Caco-2 (cell line): ENCODE data around the gene ZFHX3. TPM values are rescaled to one million over a fixed set of nuclear protein-coding genes. Genes with fewer than 3 reads are reported as not detected.

Source experiments
- BruUV-seq: library from RNA; stranded (reverse); fragments of 400-500 nt; replicated peaks from 2 replicates; lab custom pipeline; 2021; lab: Mats Ljungman, UMichigan
- CTCF ChIA-PET: fragments of 300-600 bp; sonication (Branson Sonifier 250); formaldehyde crosslinking; loops from one replicate; lab custom pipeline; 2022; ENCODE audit warnings: antibody characterized with exemption; lab: Charles Lee
- POLR2A ChIA-PET: fragments of 300-600 bp; sonication (Branson Sonifier 250); formaldehyde crosslinking; loops from one replicate; lab custom pipeline; 2022; ENCODE audit warnings: antibody characterized with exemption; lab: Charles Lee
- DNase-seq, 2 experiments: peaks; one replicate each; pipeline versions ENCODE4 v3.0.0 to v3.0.0-alpha.2; 2020 to 2022
- H3K27me3 ChIP-seq: replicated peaks from 2 replicates; pipeline ENCODE4 v1.6.0; 2011; ENCODE audit warnings: low read length; ENCODE audit not compliant: control insufficient read depth, insufficient read depth
- H3K36me3 ChIP-seq: 2 replicates; pipeline ENCODE4 v1.5.1; 2011; ENCODE audit warnings: low read length; ENCODE audit not compliant: control insufficient read depth, insufficient read depth
- H3K4me1 ChIP-seq: fragments of 250-450 bp; sonication (Bioruptor Pico); 2 replicates; pipeline ENCODE4 v1.5.1; 2020; ENCODE audit warnings: mild to moderate bottlenecking
- H3K4me3 ChIP-seq: 2 replicates; pipeline ENCODE4 v1.5.1; 2011; ENCODE audit warnings: low read depth, mild to moderate bottlenecking, control low read depth, low read length
- H3K9me3 ChIP-seq: fragments of 250-450 bp; sonication (Bioruptor Pico); 2 replicates; pipeline ENCODE4 v1.5.1; 2020; ENCODE audit warnings: mild to moderate bottlenecking, moderate library complexity
- H3K27ac Mint-ChIP-seq: one replicate; pipeline ENCODE4 v1.8.0; 2022; ENCODE audit warnings: mixed read lengths; ENCODE audit not compliant: unreplicated experiment
- H3K27me3 Mint-ChIP-seq: one replicate; pipeline ENCODE4 v1.8.0; 2022; ENCODE audit warnings: mixed read lengths; ENCODE audit not compliant: insufficient read depth, unreplicated experiment
- H3K36me3 Mint-ChIP-seq: one replicate; pipeline ENCODE4 v1.8.0; 2022; ENCODE audit warnings: mild to moderate bottlenecking, mixed read lengths; ENCODE audit not compliant: insufficient read depth, unreplicated experiment
- H3K4me1 Mint-ChIP-seq: one replicate; pipeline ENCODE4 v1.8.0; 2022; ENCODE audit warnings: low read depth, mixed read lengths; ENCODE audit not compliant: unreplicated experiment
- H3K4me3 Mint-ChIP-seq: one replicate; pipeline ENCODE4 v1.8.0; 2022; ENCODE audit warnings: mild to moderate bottlenecking, moderate library complexity, mixed read lengths; ENCODE audit not compliant: unreplicated experiment
- H3K9me3 Mint-ChIP-seq: one replicate; pipeline ENCODE4 v1.8.0; 2022; ENCODE audit warnings: mixed read lengths; ENCODE audit not compliant: unreplicated experiment
- CTCF ChIP-seq, 2 experiments: fragments of 200-600 bp in 1 of 2; IDR thresholded peaks; 1 replicate in 1 of 2; 2 replicates in 1 of 2; pipeline versions ENCODE4 v1.5.1 to v1.8.0; 2011 to 2022; ENCODE audit warnings: antibody characterized with exemption in 1 of 2, control low read depth in 1 of 2, inconsistent platforms in 1 of 2, low read depth in 1 of 2, low read length in 1 of 2, mild to moderate bottlenecking in 1 of 2, moderate library complexity in 1 of 2; ENCODE audit not compliant: insufficient read depth in 1 of 2, severe bottlenecking in 1 of 2, unreplicated experiment in 1 of 2
- intact Hi-C: fragments of 100-400 bp; cut with micrococcal nuclease; formaldehyde crosslinking; loops from one replicate; pipeline ENCODE4 v1.10.0; 2022; ENCODE audit not compliant: unreplicated experiment
- total RNA-seq: library from RNA; stranded (reverse); gene quantifications from 2 replicates; pipeline ENCODE4 v1.2.3, GENCODE V29; 2022

Gene ZFHX3
- total RNA-seq, 1 experiment from 2014 or later = 39.9 TPM

- intact Hi-C loops = no loop called here
- CTCF ChIA-PET = interaction anchor here (0.6 to 0.9 kb wide), 2 partner anchors 9 kb away, joined by 6 to 7 read pairs; no protein-coding TSS in a partner anchor
- no peaks in the 10 kb centered on the region for H3K27me3 ChIP-seq
- Mint-ChIP-seq H3K36me3 (peaks cover 34% of the 10 kb centered on the region), H3K9me3 (no peaks in the 10 kb centered on the region), H3K27me3 (no peaks in the 10 kb centered on the region), H3K27ac (peak overlapping the region; percentile 2), H3K4me3 (no peak overlapping the region), H3K4me1 (peaks cover 13% of the 10 kb centered on the region)
- H3K9me3 ChIP-seq = no peaks in the 10 kb centered on the region
- BruUV-seq = no TSS peak
- POLR2A ChIA-PET = no interaction called here
- H3K4me1 ChIP-seq = no peaks in the 10 kb centered on the region
- no peak for DNase-seq
- no peaks in the 10 kb centered on the region for H3K36me3 ChIP-seq
- no peak for TF ChIP-seq CTCF (IDR thresholded peaks at IDR 0.05; ENCODE audit: insufficient read depth in 1 of 2, low read depth in 1 of 2, low read length in 1 of 2, severe bottlenecking in 1 of 2, unreplicated experiment in 1 of 2)
- no peak overlapping the region for H3K4me3 ChIP-seq
Measured at GRCh38 chr16:72840631-72841381, 207.1 kb downstream of the ZFHX3 start.

GRCh38 chr16:72838951-72839350 is 209.0 kb downstream of the ZFHX3 start:
- H3K36me3 Mint-ChIP-seq = peaks cover 28% of the 10 kb centered on the region
- H3K27me3 Mint-ChIP-seq = no peaks in the 10 kb centered on the region
- peaks cover 3% of the 10 kb centered on the region for H3K4me1 ChIP-seq
- BruUV-seq = no TSS peak
- intact Hi-C loops = loop anchor here (10.0 kb wide), 2 partner anchors 96 to 594 kb away; no protein-coding TSS in a partner anchor
- H3K9me3 Mint-ChIP-seq = no peaks in the 10 kb centered on the region
- no peak for DNase-seq
- no peaks in the 10 kb centered on the region for H3K9me3 ChIP-seq
- H3K4me1 Mint-ChIP-seq = peaks cover 13% of the 10 kb centered on the region
- H3K27me3 ChIP-seq = no peaks in the 10 kb centered on the region
- H3K36me3 ChIP-seq = no peaks in the 10 kb centered on the region
- CTCF ChIA-PET = no interaction called here
- TF ChIP-seq CTCF (IDR thresholded peaks at IDR 0.05; ENCODE audit: insufficient read depth in 1 of 2, low read depth in 1 of 2, low read length in 1 of 2, severe bottlenecking in 1 of 2, unreplicated experiment in 1 of 2) = no peak
- POLR2A ChIA-PET = no interaction called here
- H3K4me3 Mint-ChIP-seq = no peak overlapping the region
- no peak overlapping the region for H3K27ac Mint-ChIP-seq
- H3K4me3 ChIP-seq = no peak overlapping the region

- ChIA-PET POLR2A (no interaction called here), CTCF (no interaction called here)
- intact Hi-C loops = loop anchor here (10.0 kb wide), 2 partner anchors 96 to 594 kb away; no protein-coding TSS in a partner anchor
- peaks cover 13% of the 10 kb centered on the region for H3K4me1 Mint-ChIP-seq
- H3K36me3 Mint-ChIP-seq = peaks cover 24% of the 10 kb centered on the region
- H3K27me3 Mint-ChIP-seq = no peaks in the 10 kb centered on the region
- Histone ChIP-seq H3K36me3 (no peaks in the 10 kb centered on the region), H3K27me3 (no peaks in the 10 kb centered on the region), H3K4me3 (no peak overlapping the region), H3K9me3 (no peaks in the 10 kb centered on the region), H3K4me1 (peaks cover 7% of the 10 kb centered on the region)
- H3K9me3 Mint-ChIP-seq = no peaks in the 10 kb centered on the region
- no peak for TF ChIP-seq CTCF (IDR thresholded peaks at IDR 0.05; ENCODE audit: insufficient read depth in 1 of 2, low read depth in 1 of 2, low read length in 1 of 2, severe bottlenecking in 1 of 2, unreplicated experiment in 1 of 2)
- no TSS peak for BruUV-seq
- no peak overlapping the region for H3K4me3 Mint-ChIP-seq
- DNase-seq = no peak
- H3K27ac Mint-ChIP-seq = no peak overlapping the region
Measured at GRCh38 chr16:72838586-72838910, 209.4 kb downstream of the ZFHX3 start.
